Body of pancreas (tissue), 4 donors: ENCODE measurements around the gene TOMM22.

Experiments used
- POLR2A ChIP-seq, 3 donors: fragments of 450-650 bp; IDR thresholded peaks; one replicate each; pipeline ENCODE4 v1.6.1; 2016; ENCODE audit warnings: antibody characterized with exemption in 3 of 3, mild to moderate bottlenecking in 2 of 3
- TF ChIP-seq, protein P1 (sequence below), 7 experiments: fragments of 450-650 bp in 4 of 7; fragments of 200-600 bp in 3 of 7; sonication (generic) in 3 of 7; IDR thresholded peaks; one replicate each; pipeline ENCODE4 v1.5.1; 2016 to 2019; ENCODE audit warnings: antibody characterized with exemption in 7 of 7

GRCh38 chr22:38729946-38730345 lies 48.2 kb downstream of the TOMM22 start:
- TF ChIP-seq, protein P1, sequence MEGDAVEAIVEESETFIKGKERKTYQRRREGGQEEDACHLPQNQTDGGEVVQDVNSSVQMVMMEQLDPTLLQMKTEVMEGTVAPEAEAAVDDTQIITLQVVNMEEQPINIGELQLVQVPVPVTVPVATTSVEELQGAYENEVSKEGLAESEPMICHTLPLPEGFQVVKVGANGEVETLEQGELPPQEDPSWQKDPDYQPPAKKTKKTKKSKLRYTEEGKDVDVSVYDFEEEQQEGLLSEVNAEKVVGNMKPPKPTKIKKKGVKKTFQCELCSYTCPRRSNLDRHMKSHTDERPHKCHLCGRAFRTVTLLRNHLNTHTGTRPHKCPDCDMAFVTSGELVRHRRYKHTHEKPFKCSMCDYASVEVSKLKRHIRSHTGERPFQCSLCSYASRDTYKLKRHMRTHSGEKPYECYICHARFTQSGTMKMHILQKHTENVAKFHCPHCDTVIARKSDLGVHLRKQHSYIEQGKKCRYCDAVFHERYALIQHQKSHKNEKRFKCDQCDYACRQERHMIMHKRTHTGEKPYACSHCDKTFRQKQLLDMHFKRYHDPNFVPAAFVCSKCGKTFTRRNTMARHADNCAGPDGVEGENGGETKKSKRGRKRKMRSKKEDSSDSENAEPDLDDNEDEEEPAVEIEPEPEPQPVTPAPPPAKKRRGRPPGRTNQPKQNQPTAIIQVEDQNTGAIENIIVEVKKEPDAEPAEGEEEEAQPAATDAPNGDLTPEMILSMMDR (IDR thresholded peaks at IDR 0.05): no peak
- TF ChIP-seq POLR2A (IDR thresholded peaks at IDR 0.05): no peak
